Thyroid gland (tissue), 4 donors: ENCODE results near the gene PAK1.

Experiments used
- CTCF ChIP-seq, 6 experiments: fragments of 200-600 bp in 3 of 6; fragments of 450-650 bp in 3 of 6; sonication (generic) in 3 of 6; IDR thresholded peaks; one replicate each; pipeline ENCODE4 v1.5.1; 2016 to 2019; ENCODE audit warnings: antibody characterized with exemption in 6 of 6, mild to moderate bottlenecking in 2 of 6, inconsistent platforms in 1 of 6, moderate library complexity in 1 of 6
- POLR2A ChIP-seq, 2 donors: fragments of 450-650 bp; IDR thresholded peaks; one replicate each; pipeline ENCODE4 v1.6.1; 2017; ENCODE audit warnings: antibody characterized with exemption in 2 of 2, mild to moderate bottlenecking in 2 of 2, moderate library complexity in 1 of 2

DNA sequence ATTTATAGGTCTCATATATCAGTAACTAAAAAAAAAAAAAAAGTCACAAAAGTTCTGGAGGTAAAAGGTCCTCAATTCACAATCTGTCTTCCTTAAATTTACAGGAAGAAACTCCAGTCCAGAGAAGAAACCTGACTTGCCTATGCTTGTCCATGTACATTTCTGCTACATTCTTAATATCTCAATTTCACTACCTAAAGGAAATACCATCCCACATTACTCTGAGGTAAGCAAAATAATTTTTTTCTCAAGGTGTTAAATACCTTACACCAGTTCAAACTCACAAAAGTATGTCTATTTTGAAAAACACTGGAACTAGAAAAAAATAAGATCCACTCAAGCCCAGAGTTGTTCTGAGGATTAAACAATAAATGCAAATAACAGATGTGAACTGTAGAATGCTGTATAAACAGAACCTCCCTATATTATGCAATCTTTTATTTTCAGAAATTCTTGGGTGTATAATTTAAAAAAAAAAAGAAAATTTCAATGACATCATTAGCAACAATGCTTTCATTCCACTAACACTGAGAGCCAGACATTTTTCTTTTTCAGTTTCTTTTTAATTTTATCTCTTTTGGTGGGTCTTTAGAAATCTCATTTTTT is 122.5 kb downstream of the PAK1 start:
- TF ChIP-seq CTCF (IDR thresholded peaks at IDR 0.05) (no peak), POLR2A (IDR thresholded peaks at IDR 0.05) (no peak)
